BJ (cell line): ENCODE data around the gene NPTX1. TPM values are rescaled to one million over a fixed set of nuclear protein-coding genes. Genes with fewer than 3 reads are reported as not detected.

ENCODE experiments used
- CTCF ChIA-PET: fragments of 350-600 bp; formaldehyde crosslinking; extraction: SDS; loops from one replicate; lab custom pipeline; 2021; ENCODE audit warnings: antibody characterized with exemption, inconsistent platforms; lab: Yijun Ruan, JAX
- POLR2A ChIA-PET: fragments of 300-600 bp; sonication (Branson Sonifier 250); formaldehyde crosslinking; extraction: SDS; loops from one replicate; lab custom pipeline; 2021; ENCODE audit warnings: antibody characterized with exemption; lab: Charles Lee
- DNase-seq: peaks from one replicate; pipeline ENCODE4 v3.0.0-alpha.2; 2011; ENCODE audit warnings: low read depth
- H3K27me3 ChIP-seq: 2 replicates; pipeline ENCODE4 v1.6.0; 2011; ENCODE audit warnings: low read length; ENCODE audit not compliant: control insufficient read depth, insufficient read depth
- H3K36me3 ChIP-seq: 2 replicates; pipeline ENCODE4 v1.5.1; 2011; ENCODE audit warnings: low read length; ENCODE audit not compliant: control insufficient read depth, insufficient read depth
- H3K4me3 ChIP-seq: 2 replicates; pipeline ENCODE4 v1.5.1; 2011; ENCODE audit warnings: low read depth, mild to moderate bottlenecking, control low read depth, low read length
- CTCF ChIP-seq: IDR thresholded peaks from 2 replicates; pipeline ENCODE4 v1.5.1; 2011; ENCODE audit warnings: low read depth, mild to moderate bottlenecking, control low read depth, inconsistent platforms, low read length, moderate library complexity; ENCODE audit not compliant: insufficient read depth
- polyA plus RNA-seq: library from polyadenylated mRNA; depleted of rRNA; stranded (reverse); fragments of >200 nt; gene quantifications from 2 replicates; pipeline ENCODE4 v1.2.3, GENCODE V29; 2011

NPTX1 gene
- polyA plus RNA-seq, 1 experiment = 0.43 TPM

DNA sequence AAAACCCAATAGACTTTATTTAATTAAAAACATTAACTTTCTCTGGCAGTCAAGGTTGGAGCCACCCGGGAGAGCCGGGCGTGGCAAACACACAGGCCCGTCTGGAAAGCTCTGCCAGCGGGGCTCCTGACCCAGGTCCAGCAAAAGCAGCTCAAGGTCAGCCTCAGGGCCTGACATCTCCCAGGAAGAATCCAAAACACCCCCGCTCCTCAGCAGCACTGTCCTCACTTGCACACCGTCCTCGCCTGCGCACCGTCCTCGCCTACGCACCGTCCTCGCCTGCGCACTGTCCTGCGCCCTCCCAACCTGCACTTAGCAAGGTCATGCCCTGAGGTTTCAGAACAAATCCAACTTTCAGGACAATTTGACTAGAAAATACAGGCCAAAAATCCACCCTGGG, 36.8 kb upstream of the NPTX1 start:
- POLR2A ChIA-PET = no interaction called here
- no peak for DNase-seq

GRCh38 chr17:80512233-80512632, 35.8 kb upstream of the NPTX1 start:
- CTCF ChIA-PET = no interaction called here
- Histone ChIP-seq H3K27me3 (no peaks in the 10 kb centered on the region; the same call in 1 of the 2 replicates), H3K36me3 (no peaks in the 10 kb centered on the region), H3K4me3 (no peak overlapping the region)
- no peak for DNase-seq
- no peak for TF ChIP-seq CTCF
- POLR2A ChIA-PET = no interaction called here

More for the DNA sequence above, 36.8 kb upstream of the NPTX1 start:
- Histone ChIP-seq H3K27me3 (no peaks in the 10 kb centered on the region; the same call in none of the 2 replicates), H3K36me3 (no peaks in the 10 kb centered on the region), H3K4me3 (no peak overlapping the region)
- CTCF ChIA-PET = no interaction called here
- no peak for TF ChIP-seq CTCF

- no peak for DNase-seq
- CTCF ChIA-PET = no interaction called here
- no peak for TF ChIP-seq CTCF
- Histone ChIP-seq H3K27me3 (no peaks in the 10 kb centered on the region; the same call in 1 of the 2 replicates), H3K36me3 (no peaks in the 10 kb centered on the region), H3K4me3 (no peak overlapping the region)
- POLR2A ChIA-PET = no interaction called here
Observed at GRCh38 chr17:80511222-80512180, 35.1 kb upstream of the NPTX1 start.

DNA sequence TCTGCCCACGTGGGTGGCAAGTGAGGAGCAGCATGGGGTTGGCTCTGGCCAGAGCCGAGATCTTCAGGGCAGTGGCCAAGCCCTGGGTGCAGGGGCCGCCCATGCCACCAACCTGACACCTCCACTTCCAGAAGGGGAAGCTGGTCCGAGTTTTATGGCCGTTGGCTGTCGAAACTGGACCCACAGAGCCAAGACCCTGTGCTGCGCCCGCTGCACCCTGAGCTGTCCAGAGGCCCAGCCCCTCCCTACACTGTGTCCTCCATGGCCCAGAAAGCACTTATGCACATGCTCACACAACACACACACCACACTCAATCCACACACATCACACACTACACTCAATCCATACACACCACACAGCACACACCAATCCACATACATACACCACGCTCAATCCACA, 34.4 kb upstream of the NPTX1 start:
- no peak for TF ChIP-seq CTCF
- no peaks in the 10 kb centered on the region; the same call in 1 of the 2 replicates for H3K27me3 ChIP-seq
- no peak overlapping the region for H3K4me3 ChIP-seq
- DNase-seq = no peak
- H3K36me3 ChIP-seq = no peaks in the 10 kb centered on the region
- POLR2A ChIA-PET = no interaction called here
- CTCF ChIA-PET = no interaction called here

- DNase-seq = no peak
- POLR2A ChIA-PET = no interaction called here
- CTCF ChIA-PET = interaction anchor here (1.0 kb wide), 1 partner anchor 12 kb away, joined by 3 read pairs; no protein-coding TSS in a partner anchor
- no peak for TF ChIP-seq CTCF
- Histone ChIP-seq H3K36me3 (no peaks in the 10 kb centered on the region), H3K27me3 (no peaks in the 10 kb centered on the region; the same call in 1 of the 2 replicates), H3K4me3 (no peak overlapping the region)
Observed at GRCh38 chr17:80510132-80510531, 33.7 kb upstream of the NPTX1 start.
